Measurements from ENCODE around the gene MCF2L2. TPM values are rescaled to one million over a fixed set of nuclear protein-coding genes. Genes with fewer than 3 reads are reported as not detected.

The MCF2L2 gene
- total RNA-seq, 1 donor from 2014 or later, result 1.1 TPM

GRCh38 chr3:183339461-183340086, 88.8 kb downstream of the MCF2L2 start:
- intact Hi-C loops (cut with DNase I), result no loop called here

GRCh38 chr3:183338520-183338919, 89.9 kb downstream of the MCF2L2 start:
- intact Hi-C loops (cut with DNase I), result no loop called here
- no peak for DNase-seq (ENCODE audit: low spot score)

More at GRCh38 chr3:183339461-183340086, 88.8 kb downstream of the MCF2L2 start:
- no peak for DNase-seq (ENCODE audit: low spot score)

GRCh38 chr3:183332487-183332886, 95.9 kb downstream of the MCF2L2 start:
- intact Hi-C loops (cut with DNase I), result no loop called here
- DNase-seq (ENCODE audit: low spot score), result no peak

- intact Hi-C loops (cut with DNase I), result no loop called here
- DNase-seq (ENCODE audit: low spot score), result no peak
Observed at GRCh38 chr3:183331498-183331897, 96.9 kb downstream of the MCF2L2 start.

- DNase-seq (ENCODE audit: low spot score), result no peak
- intact Hi-C loops (cut with DNase I), result no loop called here
Observed at GRCh38 chr3:183330881-183331280, 97.5 kb downstream of the MCF2L2 start.

GRCh38 chr3:183329543-183329942, 98.9 kb downstream of the MCF2L2 start:
- intact Hi-C loops (cut with DNase I), result no loop called here
- DNase-seq (ENCODE audit: low spot score), result no peak

- intact Hi-C loops (cut with DNase I), result no loop called here
- DNase-seq (ENCODE audit: low spot score), result no peak
Observed at GRCh38 chr3:183328823-183329222, 99.6 kb downstream of the MCF2L2 start.

- DNase-seq (ENCODE audit: low spot score), result no peak
- intact Hi-C loops (cut with DNase I), result no loop called here
Observed at GRCh38 chr3:183328164-183328563, 100.3 kb downstream of the MCF2L2 start.

- intact Hi-C loops (cut with DNase I), result no loop called here
Observed at GRCh38 chr3:183327343-183327742, 101.1 kb downstream of the MCF2L2 start.

GRCh38 chr3:183324083-183324482, 104.3 kb downstream of the MCF2L2 start:
- DNase-seq (ENCODE audit: low spot score), result no peak
- intact Hi-C loops (cut with DNase I), result no loop called here

More at GRCh38 chr3:183327343-183327742, 101.1 kb downstream of the MCF2L2 start:
- no peak for DNase-seq (ENCODE audit: low spot score)

- no peak for DNase-seq (ENCODE audit: low spot score)
- intact Hi-C loops (cut with DNase I), result no loop called here
Observed at GRCh38 chr3:183319371-183319770, 109.0 kb downstream of the MCF2L2 start.

- DNase-seq (ENCODE audit: low spot score), result no peak
- intact Hi-C loops (cut with DNase I), result no loop called here
Observed at GRCh38 chr3:183318877-183319276, 109.5 kb downstream of the MCF2L2 start.

- no peak for DNase-seq (ENCODE audit: low spot score)
- intact Hi-C loops (cut with DNase I), result no loop called here
Observed at GRCh38 chr3:183317886-183318865, 110.2 kb downstream of the MCF2L2 start.

GRCh38 chr3:183317271-183317670, 111.1 kb downstream of the MCF2L2 start:
- intact Hi-C loops (cut with DNase I), result no loop called here
- DNase-seq (ENCODE audit: low spot score), result no peak

- DNase-seq (ENCODE audit: low spot score), result no peak
- intact Hi-C loops (cut with DNase I), result no loop called here
Observed at GRCh38 chr3:183315739-183316138, 112.7 kb downstream of the MCF2L2 start.

GRCh38 chr3:183313764-183314163, 114.7 kb downstream of the MCF2L2 start:
- no peak for DNase-seq (ENCODE audit: low spot score)
- intact Hi-C loops (cut with DNase I), result no loop called here

- no peak for DNase-seq (ENCODE audit: low spot score)
- intact Hi-C loops (cut with DNase I), result no loop called here
Observed at GRCh38 chr3:183313351-183313750, 115.1 kb downstream of the MCF2L2 start.

- no peak for DNase-seq (ENCODE audit: low spot score)
- intact Hi-C loops (cut with DNase I), result no loop called here
Observed at GRCh38 chr3:183312433-183312832, 116.0 kb downstream of the MCF2L2 start.

- no peak for DNase-seq (ENCODE audit: low spot score)
- intact Hi-C loops (cut with DNase I), result no loop called here
Observed at GRCh38 chr3:183310936-183311335, 117.5 kb downstream of the MCF2L2 start.

- DNase-seq (ENCODE audit: low spot score), result no peak
- intact Hi-C loops (cut with DNase I), result no loop called here
Observed at GRCh38 chr3:183309276-183309675, 119.1 kb downstream of the MCF2L2 start.

GRCh38 chr3:183308751-183309150, 119.7 kb downstream of the MCF2L2 start:
- DNase-seq (ENCODE audit: low spot score), result no peak
- intact Hi-C loops (cut with DNase I), result no loop called here

All from cardiac septum (tissue), 1 donor.